HG02798 (cell line): ENCODE data around the gene TPRA1.
A peak's percentile ranks its signal among the peaks of the same experiment; 100 is the strongest.

Experiments used
- ATAC-seq: cut with Tn5 transposase; IDR thresholded peaks from one replicate; pipeline ENCODE4 v1.9.1; 2021; ENCODE audit warnings: mild to moderate bottlenecking; ENCODE audit not compliant: unreplicated experiment, poor library complexity

Gene TPRA1

DNA sequence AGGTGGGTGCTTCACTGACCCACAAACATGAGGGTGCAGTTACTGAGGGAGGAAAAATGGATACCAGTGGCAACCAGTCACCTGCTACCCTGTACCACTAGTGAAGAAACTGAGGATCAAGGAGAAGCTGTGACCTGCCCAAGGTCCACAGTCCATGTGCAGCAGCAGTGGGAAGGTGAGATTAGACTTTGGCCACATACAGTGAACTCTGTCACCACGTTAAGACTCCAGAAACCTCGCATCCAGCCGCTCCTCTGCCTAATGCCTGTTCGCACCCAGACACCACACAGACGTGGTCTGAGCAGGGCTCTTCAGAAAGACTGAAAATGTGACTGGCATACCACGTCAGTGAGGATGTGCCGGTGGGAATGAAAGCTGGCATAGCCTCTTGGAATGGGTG, 20.0 kb downstream of the TPRA1 start:
- ATAC-seq, result no peak

- no peak for ATAC-seq
Measured at GRCh38 chr3:127569160-127569559, 21.4 kb downstream of the TPRA1 start.

- no peak for ATAC-seq
Measured at GRCh38 chr3:127568586-127568985, 21.9 kb downstream of the TPRA1 start.

DNA sequence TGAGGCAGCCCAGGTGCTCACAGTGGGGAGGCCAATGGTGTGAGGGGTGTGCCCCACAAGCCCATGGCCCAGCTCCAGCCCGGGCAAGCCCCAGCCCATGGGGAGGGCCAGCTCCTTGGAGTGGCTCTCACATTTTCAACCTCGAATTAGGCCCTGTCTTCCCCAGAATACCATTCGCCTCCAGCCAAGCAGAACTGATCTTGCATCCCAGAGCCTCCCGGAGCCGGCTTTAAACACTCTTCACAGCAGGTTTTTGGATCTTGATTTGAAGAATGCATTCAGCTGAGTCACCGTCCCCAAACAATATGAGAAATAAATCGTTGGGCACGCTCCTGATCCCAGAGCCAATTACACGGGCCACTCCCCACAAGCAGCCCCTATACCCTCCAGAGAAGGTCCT, 23.7 kb downstream of the TPRA1 start:
- no peak for ATAC-seq

- no peak for ATAC-seq
Measured at GRCh38 chr3:127565711-127566110, 24.8 kb downstream of the TPRA1 start.

GRCh38 chr3:127560051-127560787, 30.3 kb downstream of the TPRA1 start:
- ATAC-seq, result no peak

GRCh38 chr3:127556565-127556964, 34.0 kb downstream of the TPRA1 start:
- ATAC-seq, result no peak

DNA sequence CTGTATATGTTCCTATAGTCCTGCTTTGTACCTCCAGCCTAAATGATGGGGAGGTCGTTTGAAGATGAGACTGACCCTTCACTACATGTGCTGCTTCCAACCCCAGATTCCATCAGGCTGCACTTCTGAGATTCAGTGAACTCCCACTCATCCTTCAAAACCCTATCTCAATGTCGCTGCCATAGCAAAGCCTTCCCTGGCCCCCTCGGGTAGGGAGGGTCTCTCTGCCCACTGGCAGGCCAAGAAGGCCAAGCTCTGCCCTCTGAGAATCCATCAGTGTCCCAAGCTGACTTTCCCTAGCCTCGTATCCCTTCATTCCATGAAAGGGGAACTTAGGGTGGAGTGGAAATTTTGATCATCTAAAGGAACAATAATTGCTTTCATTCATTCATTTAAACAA, 35.4 kb downstream of the TPRA1 start:
- no peak for ATAC-seq

DNA sequence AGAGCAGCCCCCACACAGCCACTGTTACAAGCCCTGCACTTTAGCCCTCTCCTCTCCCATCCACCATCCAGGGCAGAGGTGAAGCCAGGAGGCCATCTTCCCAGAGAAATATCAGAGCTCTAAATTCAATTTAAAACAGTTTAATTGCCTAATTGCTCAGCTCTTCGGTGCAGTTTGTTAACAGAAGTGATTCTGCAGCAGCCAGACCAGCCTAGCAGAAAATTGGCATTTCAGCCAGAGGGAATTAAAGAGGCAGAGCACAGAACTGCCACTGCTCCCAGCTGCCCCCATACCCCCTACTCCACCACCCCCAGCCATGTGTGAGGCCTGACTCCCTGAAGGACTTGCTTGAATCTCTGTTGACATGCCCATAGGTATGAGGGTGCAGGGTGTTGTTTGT, 38.5 kb downstream of the TPRA1 start:
- ATAC-seq, result no peak

DNA sequence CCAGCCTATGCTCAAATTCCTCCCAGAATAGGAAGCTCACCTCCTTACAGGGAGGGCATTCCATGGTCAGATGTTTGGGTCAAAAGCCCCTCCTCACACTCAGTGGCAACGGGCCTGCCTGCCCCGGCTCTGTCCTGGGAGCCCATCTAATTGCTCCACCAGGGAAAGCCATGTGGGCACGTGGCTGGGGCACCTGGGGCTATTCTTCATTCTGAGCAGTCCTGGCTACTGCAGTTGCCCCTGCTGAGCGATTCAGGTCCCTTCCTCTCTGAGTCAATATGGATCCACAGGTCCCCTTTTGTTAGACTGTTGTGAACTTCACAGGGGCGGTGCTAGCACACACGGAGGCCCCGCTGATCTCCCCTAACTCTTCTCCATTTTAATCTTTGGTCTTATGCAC, 39.4 kb downstream of the TPRA1 start:
- no peak for ATAC-seq

DNA sequence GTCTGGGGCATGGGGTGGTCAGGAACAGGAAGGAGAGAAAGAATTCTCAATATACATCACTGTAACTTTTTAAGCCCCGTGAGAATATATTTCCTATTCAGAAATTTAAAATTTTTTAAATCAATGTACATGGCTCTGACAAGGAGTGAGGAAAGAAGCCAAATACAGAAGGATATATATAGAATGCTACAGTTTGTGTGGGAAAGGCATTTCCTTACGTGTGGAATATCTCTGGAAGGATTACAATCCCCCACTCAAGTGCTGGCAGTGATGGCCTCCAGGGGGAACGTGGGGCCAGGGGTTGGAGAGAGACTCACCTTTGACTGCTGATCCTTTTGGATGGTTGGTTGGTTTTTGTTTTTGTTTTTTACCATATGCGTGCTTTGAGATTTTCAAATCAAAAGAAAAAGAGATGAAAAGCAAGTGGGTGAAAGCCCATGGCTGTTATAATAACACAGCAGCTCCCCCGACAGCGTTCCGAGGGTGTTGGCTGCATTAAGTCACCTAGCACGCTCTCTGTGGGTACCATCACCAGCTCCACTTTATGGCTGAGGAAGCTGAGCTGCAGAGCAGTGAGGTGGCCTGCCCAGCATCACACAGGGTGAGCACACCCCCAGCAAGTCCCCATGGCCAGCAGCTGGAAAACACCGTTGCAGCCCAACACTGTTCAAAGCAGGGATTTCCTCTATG, 39.9 kb downstream of the TPRA1 start:
- no peak for ATAC-seq

GRCh38 chr3:127549826-127550467, 40.6 kb downstream of the TPRA1 start:
- ATAC-seq, result no peak

DNA sequence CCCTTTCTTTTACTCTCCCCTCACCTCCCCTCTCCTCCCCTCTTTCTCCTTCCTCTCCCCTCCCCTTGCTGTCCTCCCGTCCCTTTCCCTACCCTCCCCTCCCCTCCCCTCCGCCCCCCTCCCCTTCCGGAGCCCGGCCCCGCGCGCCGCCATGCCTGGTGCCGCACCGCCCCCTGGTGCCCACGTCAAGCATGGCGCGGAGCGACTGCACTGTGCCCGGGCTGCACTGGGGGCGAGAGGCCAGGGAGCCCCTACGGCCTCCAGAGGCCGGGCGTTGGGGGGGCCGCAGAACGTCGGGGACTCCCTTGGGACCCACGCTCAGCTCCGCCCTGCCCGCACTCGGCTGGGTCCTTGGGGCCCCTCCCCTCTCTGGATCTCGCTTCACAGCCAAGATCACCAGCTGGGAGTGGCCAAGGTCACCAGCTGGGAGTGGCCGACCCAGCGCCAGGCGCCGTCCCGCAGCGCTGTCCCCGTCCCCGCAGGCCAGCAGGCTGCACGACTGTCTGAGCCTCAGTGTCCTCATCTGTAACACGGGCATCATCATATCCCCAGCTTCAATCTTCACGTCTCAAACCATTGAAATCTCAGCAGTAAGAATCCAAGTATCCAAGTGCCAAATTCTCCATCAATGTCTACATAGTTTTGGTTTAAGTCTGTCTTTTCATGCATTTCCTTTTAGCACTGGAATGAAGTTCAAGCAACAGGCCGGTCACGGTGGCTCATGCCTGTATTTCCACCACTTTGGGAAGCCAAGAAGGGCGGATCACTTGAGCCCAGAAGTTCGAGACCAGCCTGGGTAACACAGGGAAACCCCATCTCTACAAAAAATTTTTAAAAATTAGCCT, 42.5 kb downstream of the TPRA1 start:
- ATAC-seq, result peak; percentile 67

GRCh38 chr3:127546970-127547733, 43.4 kb downstream of the TPRA1 start:
- no peak for ATAC-seq

- no peak for ATAC-seq
Measured at GRCh38 chr3:127546554-127546953, 44.0 kb downstream of the TPRA1 start.

GRCh38 chr3:127545711-127546457, 44.6 kb downstream of the TPRA1 start:
- ATAC-seq, result no peak

- ATAC-seq, result no peak
Measured at GRCh38 chr3:127545216-127545615, 45.3 kb downstream of the TPRA1 start.

DNA sequence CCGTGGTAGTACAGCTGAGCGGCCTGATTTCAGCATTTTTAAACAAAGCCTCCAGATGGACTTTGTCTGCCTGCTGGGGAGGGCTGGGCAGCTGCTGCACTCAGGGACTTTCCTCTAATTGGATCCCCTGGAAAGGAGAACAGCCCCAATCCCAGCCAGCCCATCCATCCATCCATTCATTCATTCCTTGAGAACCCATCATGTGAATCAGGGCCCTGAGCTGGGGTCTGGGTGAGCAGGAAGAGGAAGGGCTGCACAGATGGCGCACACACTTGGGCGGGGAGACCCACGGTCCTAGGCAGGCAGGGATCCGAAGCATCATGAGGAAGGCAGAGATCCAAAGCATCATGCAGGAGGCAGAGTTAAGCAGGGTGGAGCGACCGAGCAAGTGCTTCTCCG, 45.7 kb downstream of the TPRA1 start:
- no peak for ATAC-seq

DNA sequence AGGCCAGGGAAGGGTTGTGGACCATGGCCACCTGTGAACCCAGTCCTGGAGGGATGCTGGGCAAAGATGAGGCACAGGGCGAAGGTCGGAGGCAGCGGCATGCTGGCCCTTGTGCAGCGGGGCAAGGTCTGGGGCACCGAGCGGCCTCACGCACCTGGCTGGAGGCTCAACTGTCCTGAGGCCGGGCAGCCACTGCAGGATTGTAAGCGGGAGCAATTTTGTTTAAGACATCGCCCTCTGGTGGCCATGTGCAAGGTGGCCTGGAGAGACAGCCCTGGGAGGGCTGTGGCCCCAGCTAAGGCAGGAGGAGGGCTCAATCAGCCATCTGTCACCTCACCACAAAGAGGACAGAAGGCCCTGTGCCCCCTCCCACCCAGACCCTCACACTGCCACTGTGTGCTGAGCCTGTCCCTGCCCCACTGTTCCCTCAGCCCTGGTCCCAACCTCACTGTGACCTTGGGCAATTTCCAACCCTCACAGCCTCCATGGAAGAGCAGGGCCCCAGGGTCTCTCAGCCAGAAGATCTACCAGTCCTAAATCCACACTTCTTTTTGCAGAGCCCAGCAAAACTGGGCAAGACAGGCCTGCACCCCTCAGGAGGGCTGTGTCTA, 46.2 kb downstream of the TPRA1 start:
- peak; percentile 73 for ATAC-seq
